Renal pelvis (tissue), 4 donors: Measurements from ENCODE around the gene RBM19. TPM values are rescaled to one million over a fixed set of nuclear protein-coding genes. Genes with fewer than 3 reads are reported as not detected.

Experiments
- DNase-seq: peaks from one replicate; pipeline ENCODE4 v3.0.0-alpha.2; 2013
- polyA plus RNA-seq, 3 donors: library from polyadenylated mRNA; unstranded; fragments of 120-200 nt; gene quantifications; one replicate each; pipeline ENCODE4 v1.2.1, GENCODE V29; 2013; ENCODE audit not compliant: insufficient read length in 3 of 3

RBM19 gene
- polyA plus RNA-seq, 3 donors = 27.8 to 46.9 (median 40.8) TPM

DNA sequence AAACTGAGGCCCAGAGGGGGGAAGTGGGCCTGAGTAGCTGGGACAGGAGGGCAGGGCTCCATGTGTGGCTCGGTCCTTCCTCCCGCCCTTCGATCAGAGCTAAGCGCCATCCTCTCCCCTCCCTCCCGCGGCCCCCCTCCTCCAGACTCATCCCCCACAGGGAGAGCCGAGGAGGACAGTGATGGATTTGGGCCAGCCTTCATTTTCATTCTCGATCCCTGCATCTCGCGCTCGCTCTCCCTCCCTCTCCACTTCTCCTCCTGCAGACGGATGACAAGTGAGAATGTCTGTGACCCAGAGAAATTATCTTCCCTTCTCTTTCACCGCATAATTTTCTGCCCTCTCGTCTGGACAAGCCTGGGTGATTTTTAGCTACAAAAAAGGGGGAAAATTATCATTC, 183.3 kb downstream of the RBM19 start:
- no peak for DNase-seq

DNA sequence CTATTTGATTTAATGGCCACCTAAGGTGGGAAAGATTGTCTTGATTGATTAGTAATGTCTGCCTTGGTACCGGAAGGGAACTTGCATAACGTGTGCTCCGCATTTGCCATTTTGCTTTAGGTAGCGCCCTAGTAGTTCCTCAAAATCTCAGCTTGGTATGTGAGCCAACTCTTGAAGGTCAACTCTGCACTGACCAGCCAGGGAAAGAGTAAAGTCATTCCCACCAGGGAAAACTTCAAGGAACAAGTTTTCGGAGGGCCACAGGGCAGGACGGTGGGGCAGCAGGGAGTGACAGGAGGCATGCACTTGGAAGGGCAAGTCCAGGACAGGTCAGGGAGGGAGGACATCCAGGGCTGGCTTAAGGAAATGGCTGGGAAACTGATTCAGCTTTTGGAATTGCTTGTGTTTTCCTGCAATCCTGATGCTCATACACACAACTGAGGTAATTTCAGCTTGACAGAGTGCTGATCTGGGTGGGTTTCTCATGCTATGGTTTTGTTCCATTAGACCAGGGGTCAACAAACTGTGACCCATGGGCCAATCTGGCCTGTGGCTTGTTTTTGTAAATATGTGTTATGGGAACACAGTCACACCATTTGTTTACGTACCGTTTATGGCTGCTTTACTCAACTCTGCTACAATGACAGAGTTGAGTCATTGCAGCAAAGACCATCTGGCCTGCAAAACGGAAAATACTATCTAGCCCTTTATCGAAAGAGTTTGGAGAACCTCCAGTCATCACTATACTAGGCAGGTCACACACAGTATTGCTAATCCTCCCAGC, 184.5 kb downstream of the RBM19 start:
- DNase-seq = no peak

DNA sequence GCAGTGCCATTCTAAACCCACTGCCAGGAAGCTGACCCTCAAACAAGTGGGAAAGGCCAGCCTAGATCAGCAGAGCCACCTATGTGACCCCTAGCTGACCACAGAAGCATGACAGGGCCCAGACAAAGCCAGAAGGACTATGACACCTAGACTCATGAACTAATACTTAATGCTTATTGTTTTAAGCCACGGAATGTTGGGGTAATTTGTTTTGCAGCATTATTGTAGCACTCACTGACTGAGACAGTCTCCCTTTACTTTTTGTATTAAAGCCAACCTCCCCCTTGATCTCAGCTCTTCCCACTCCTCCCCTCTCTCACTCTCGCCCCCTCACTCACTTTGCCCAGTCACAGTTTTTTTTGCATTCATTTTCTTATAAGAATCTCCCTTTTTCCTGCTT, 186.4 kb downstream of the RBM19 start:
- DNase-seq = no peak

DNA sequence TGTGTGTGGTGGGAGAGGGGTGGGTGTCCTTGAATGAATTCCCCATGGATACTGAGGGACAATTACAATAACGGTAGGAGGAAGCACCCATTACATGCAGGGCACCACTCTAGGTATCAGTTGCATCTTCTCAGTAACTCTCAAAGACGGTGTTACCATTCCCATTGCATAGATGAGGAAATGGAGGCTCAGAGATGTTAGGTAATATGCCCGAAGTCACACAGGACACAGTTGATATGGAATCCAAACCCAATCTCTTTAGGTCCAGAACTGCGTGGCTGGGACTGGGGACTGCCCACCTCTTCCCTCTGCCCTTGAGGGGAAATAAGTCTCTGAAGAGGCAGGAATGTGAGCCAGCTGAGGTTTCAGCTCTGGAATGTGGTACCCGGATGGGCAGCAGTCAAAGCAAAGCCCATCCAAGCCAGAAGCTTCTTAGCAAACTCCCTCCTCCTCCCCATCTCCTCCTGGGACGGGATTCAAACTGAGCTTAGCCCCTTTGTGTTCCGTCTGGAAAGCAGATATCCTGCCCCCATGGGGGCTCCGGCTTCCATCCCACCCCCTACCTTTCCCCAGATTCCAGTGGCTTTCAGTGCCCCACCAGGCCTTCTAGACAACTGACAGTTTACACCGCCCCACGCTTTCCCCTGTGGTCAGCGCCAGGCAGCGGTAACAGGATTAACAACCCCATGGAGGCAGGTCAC, 187.5 kb downstream of the RBM19 start:
- no peak for DNase-seq

DNA sequence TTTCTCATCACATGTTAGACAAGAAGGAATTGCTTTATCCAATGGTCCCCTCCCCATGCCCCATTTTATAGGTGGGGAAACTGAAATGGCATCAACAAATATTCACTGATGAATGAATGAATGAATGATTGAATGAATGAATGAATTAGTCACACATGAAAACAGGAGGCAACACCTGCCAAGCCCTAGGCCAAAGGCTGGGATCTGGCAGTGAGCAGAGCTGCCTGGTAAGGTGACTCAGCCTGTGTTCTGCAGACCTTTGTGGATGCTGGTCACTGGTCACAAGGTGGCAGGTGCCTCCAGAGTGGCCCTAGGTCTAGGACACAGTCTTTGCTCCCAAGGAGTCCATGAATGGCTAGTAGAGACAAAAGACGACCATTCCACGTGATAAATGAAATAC, 188.4 kb downstream of the RBM19 start:
- no peak for DNase-seq

DNA sequence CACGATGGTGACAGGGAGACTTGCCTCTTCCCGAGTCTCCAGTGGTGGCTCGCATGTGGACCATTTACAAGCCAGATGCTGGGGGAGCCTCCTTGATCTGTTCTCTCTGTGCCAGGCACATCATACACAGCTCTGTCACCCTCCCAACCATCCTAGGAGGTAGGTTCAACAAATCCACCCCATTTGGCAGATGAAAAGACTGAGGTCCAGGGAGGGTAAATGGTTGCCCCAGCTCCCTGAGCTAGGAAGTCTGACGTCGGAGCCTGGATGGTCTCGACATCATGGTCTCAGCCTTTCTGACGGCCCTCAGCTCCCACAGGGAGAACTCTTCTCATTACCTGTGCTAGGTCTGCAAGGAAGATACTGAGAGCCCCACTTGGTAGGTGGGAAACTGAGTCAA, 189.6 kb downstream of the RBM19 start:
- DNase-seq = no peak

DNA sequence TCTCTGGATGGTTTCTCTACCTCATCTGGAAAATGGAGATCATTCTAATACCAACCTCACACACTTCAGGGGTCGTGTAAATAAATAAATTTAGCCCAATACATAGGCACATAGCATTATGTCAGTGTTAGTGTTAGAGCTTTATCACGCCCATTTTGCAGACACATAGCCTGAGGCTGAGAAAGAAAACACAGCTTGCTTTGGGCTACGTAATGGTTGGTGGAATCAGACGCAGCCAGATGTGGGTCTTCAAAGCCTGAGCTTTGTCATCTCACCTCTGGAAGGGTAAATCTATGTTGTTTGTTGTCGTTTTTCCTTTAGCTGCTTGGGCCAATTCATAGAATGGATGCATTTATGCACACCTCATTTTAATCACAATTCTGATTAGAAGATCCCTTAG, 191.6 kb downstream of the RBM19 start:
- DNase-seq = no peak

DNA sequence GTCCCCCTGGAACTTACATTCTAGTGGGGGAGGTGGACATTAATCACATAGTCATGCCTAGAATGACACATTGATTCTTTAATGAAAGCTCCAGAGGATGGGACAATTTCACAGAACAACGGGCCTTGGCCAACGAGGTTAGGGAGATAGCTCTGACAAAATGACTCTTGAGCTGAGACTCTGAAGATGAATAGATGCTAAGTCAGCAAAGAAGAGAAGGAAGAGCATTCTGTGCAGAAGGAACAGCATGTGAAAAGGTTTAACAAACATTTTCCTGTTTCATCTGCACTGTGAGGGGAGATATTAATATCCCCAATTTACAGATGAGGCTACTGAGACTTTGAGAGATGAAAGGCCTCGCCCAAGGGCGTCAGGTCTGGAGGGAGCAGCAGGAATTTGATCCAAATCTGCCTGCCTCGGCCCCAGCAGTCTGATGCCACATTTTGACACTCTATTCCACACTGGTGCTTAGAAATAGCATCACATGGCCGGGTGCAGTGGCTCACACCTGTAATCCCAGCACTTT, 193.6 kb downstream of the RBM19 start:
- DNase-seq = no peak

DNA sequence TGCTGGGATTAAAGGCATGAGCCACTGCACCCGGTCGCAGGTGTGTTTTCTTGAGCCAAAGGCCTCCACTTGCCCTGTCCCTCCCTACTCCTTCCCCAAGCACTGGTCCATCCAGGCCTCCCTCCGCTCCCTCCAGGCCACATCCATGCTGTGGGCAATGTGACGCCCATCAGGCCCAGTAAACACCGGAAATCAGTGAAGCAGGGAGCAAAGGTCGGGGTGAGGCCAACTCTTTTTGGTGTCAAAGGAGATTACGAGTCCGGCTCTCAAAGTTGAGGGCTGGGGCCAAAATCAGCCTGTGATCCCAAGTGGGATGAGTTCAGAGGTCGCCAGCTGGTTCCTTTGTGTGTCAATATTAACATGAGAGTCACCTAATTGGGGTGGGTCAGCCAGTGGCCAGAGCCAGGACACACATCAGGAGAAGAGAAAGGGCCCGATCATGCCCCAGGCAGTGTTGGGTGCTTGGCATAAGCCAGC, 195.7 kb downstream of the RBM19 start:
- DNase-seq = no peak

DNA sequence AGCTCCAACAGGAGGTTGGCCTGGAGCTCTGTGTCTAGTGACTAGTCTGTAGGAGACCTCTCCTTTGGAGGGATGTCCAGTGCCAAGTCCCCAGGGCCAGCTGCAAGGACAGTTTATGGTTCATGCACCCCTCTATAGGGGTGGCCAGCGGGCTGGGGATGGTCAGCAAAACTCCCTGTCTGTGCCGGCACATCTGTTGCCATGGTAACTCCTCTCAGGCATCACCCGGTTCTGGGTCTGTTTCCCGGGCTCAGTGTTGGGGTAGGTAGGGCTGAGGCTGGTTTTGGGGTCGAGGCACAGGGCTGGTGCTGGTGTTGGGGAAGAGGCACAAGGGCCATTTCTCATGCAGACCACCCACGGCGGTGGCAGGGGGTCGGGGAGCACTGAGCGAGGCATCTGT, 196.8 kb downstream of the RBM19 start:
- DNase-seq = no peak

DNA sequence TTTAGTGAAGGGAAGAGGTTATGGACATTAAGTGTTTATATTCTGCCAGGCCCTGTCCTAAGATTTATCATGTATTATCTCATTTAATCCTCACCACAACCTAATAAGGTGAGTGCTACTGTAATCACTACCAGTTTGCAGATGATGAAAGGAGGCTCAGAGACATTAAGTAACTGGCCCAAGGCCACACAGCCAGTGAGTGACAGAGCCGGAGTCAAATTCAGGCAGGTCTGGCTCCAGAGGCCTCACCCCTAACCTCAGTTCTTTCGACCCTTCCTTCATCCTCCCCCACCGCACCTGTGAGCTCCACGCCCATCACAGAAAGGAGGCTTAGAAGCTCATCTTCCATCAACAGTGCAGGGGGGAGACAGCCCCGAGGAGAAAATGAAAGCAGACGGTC, 197.3 kb downstream of the RBM19 start:
- no peak for DNase-seq

DNA sequence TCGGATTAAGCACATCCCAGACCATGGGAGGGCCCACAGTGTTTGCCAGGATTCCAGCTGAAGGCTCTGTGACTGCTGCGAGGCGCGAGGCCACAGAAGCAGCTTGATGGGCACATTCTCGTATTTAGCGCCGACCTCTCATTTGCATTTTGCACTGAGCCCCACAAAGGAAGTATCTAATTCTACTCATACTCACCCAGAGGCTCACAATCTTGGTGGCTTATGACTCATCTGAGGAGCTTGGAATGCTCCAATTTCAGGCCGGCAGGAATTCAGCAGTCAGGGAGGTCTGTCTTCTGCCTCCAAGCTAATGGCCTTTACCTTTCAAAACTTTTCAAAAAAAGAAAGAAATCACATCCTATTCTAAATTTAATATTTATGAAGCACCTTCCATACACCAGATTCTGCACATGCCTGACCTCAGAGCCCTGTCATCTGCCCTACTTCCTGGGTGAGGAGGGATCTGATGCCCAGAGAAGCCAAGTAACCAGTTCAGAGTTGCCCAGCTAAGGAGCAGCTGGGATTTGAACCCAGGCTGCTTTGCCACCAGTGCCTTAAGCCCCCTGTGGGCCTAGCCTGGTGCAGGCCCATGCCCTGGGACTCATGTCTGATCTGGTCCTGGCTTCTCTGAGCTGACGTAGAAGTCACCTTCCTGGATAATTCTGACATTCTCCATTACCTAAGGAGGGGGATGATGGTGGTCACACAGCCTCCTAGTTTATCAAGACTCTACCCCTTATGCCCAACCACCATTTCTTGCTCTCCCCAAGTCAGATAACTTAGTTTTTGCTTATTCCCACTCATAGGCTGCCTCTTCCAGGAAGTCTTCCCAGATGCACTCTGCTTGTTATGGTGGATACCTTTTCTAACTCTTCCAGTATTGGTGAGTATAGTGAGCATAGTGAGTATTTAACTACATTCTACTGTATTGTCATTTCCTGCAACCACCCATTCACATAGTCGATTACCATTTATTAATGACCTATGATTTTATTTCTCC, 198.9 kb downstream of the RBM19 start:
- no peak for DNase-seq
